Dendritic cell treated with granulocyte-macrophage colony-stimulating factor and Interleukin-4, amounts not matched to agents 40 ng/mL and 50 ng/mL, for 4 days (primary cell): ENCODE measurements around the gene CLEC19A.

Experiments
- H3K27ac Mint-ChIP-seq: one replicate; pipeline ENCODE4 v1.8.0; 2022; ENCODE audit warnings: mild to moderate bottlenecking, mixed read lengths
- H3K27me3 Mint-ChIP-seq: one replicate; pipeline ENCODE4 v1.8.0; 2022; ENCODE audit warnings: mild to moderate bottlenecking, mixed read lengths
- H3K36me3 Mint-ChIP-seq: one replicate; pipeline ENCODE4 v1.8.0; 2022; ENCODE audit warnings: low read depth, mixed read lengths
- H3K4me1 Mint-ChIP-seq: one replicate; pipeline ENCODE4 v1.8.0; 2022; ENCODE audit warnings: low read depth, mixed read lengths
- H3K4me3 Mint-ChIP-seq: one replicate; pipeline ENCODE4 v1.8.0; 2022; ENCODE audit warnings: mild to moderate bottlenecking, moderate library complexity, mixed read lengths
- H3K9me3 Mint-ChIP-seq: one replicate; pipeline ENCODE4 v1.8.0; 2022; ENCODE audit warnings: mixed read lengths
- intact Hi-C: fragments of 100-400 bp; cut with micrococcal nuclease; formaldehyde crosslinking; loops from one replicate; pipeline ENCODE4 v1.15.0; 2022

CLEC19A gene

GRCh38 chr16:19285431-19285830 lies at the start of gene CLEC19A:
Gene CLEC19A (plus strand): TSS chr16:19285731. CDS start chr16:19285852, 121 bp downstream.
- Mint-ChIP-seq H3K27me3 (peaks cover 33% of the 10 kb centered on the region), H3K4me1 (peaks cover 50% of the 10 kb centered on the region), H3K4me3 (no peak within 1 kb of the TSS), H3K36me3 (no peaks in the 10 kb centered on the region), H3K9me3 (no peaks in the 10 kb centered on the region), H3K27ac (peak within 1 kb of the TSS; percentile 37)
- intact Hi-C loops, result no loop called here

- Mint-ChIP-seq H3K9me3 (peaks cover 34% of the 10 kb centered on the region), H3K27me3 (peaks cover 15% of the 10 kb centered on the region), H3K27ac (no peak overlapping the region), H3K4me3 (no peak overlapping the region), H3K36me3 (peaks cover 94% of the 10 kb centered on the region), H3K4me1 (no peaks in the 10 kb centered on the region)
- intact Hi-C loops, result no loop called here
These were observed 49.6 kb upstream of the CLEC19A start for GRCh38 chr16:19235886-19236285.

- peaks cover 34% of the 10 kb centered on the region for H3K9me3 Mint-ChIP-seq
- intact Hi-C loops, result no loop called here
- H3K4me1 Mint-ChIP-seq, result peaks cover 4% of the 10 kb centered on the region
- no peak overlapping the region for H3K27ac Mint-ChIP-seq
- no peak overlapping the region for H3K4me3 Mint-ChIP-seq
- H3K36me3 Mint-ChIP-seq, result peaks cover 91% of the 10 kb centered on the region
- peaks cover 14% of the 10 kb centered on the region for H3K27me3 Mint-ChIP-seq
These were observed 48.8 kb upstream of the CLEC19A start for GRCh38 chr16:19236561-19237209.

- no peak overlapping the region for H3K27ac Mint-ChIP-seq
- peaks cover 89% of the 10 kb centered on the region for H3K36me3 Mint-ChIP-seq
- intact Hi-C loops, result no loop called here
- no peak overlapping the region for H3K4me3 Mint-ChIP-seq
- peaks cover 21% of the 10 kb centered on the region for H3K4me1 Mint-ChIP-seq
- H3K9me3 Mint-ChIP-seq, result peaks cover 34% of the 10 kb centered on the region
- H3K27me3 Mint-ChIP-seq, result peaks cover 9% of the 10 kb centered on the region
These were observed 47.1 kb upstream of the CLEC19A start for GRCh38 chr16:19238406-19238805.

- H3K27me3 Mint-ChIP-seq, result peaks cover 12% of the 10 kb centered on the region
- peaks cover 88% of the 10 kb centered on the region for H3K36me3 Mint-ChIP-seq
- no peak overlapping the region for H3K4me3 Mint-ChIP-seq
- intact Hi-C loops, result no loop called here
- H3K27ac Mint-ChIP-seq, result no peak overlapping the region
- H3K9me3 Mint-ChIP-seq, result peaks cover 32% of the 10 kb centered on the region
- peaks cover 22% of the 10 kb centered on the region for H3K4me1 Mint-ChIP-seq
These were observed 45.9 kb upstream of the CLEC19A start for GRCh38 chr16:19239511-19240155.

- H3K27ac Mint-ChIP-seq, result no peak overlapping the region
- H3K4me1 Mint-ChIP-seq, result peaks cover 22% of the 10 kb centered on the region
- no peak overlapping the region for H3K4me3 Mint-ChIP-seq
- H3K36me3 Mint-ChIP-seq, result peaks cover 87% of the 10 kb centered on the region
- intact Hi-C loops, result no loop called here
- H3K27me3 Mint-ChIP-seq, result peaks cover 11% of the 10 kb centered on the region
- peaks cover 24% of the 10 kb centered on the region for H3K9me3 Mint-ChIP-seq
These were observed 45.0 kb upstream of the CLEC19A start for GRCh38 chr16:19240494-19240893.

GRCh38 chr16:19241512-19241911 lies 44.0 kb upstream of the CLEC19A start:
- peak overlapping the region; percentile 64 for H3K27ac Mint-ChIP-seq
- H3K36me3 Mint-ChIP-seq, result peaks cover 80% of the 10 kb centered on the region
- peaks cover 8% of the 10 kb centered on the region for H3K27me3 Mint-ChIP-seq
- H3K4me1 Mint-ChIP-seq, result peaks cover 22% of the 10 kb centered on the region
- H3K4me3 Mint-ChIP-seq, result no peak overlapping the region
- intact Hi-C loops, result no loop called here
- H3K9me3 Mint-ChIP-seq, result peaks cover 14% of the 10 kb centered on the region

GRCh38 chr16:19242186-19242585 lies 43.3 kb upstream of the CLEC19A start:
- H3K27me3 Mint-ChIP-seq, result peaks cover 8% of the 10 kb centered on the region
- H3K4me3 Mint-ChIP-seq, result no peak overlapping the region
- intact Hi-C loops, result no loop called here
- peaks cover 80% of the 10 kb centered on the region for H3K36me3 Mint-ChIP-seq
- peaks cover 14% of the 10 kb centered on the region for H3K9me3 Mint-ChIP-seq
- H3K27ac Mint-ChIP-seq, result peak overlapping the region; percentile 64
- peaks cover 22% of the 10 kb centered on the region for H3K4me1 Mint-ChIP-seq

GRCh38 chr16:19242987-19243575 lies 42.5 kb upstream of the CLEC19A start:
- Mint-ChIP-seq H3K27ac (no peak overlapping the region), H3K4me3 (no peak overlapping the region), H3K9me3 (peaks cover 22% of the 10 kb centered on the region), H3K27me3 (peaks cover 8% of the 10 kb centered on the region), H3K4me1 (peaks cover 22% of the 10 kb centered on the region), H3K36me3 (peaks cover 80% of the 10 kb centered on the region)
- intact Hi-C loops, result no loop called here

GRCh38 chr16:19245326-19245925 lies 40.1 kb upstream of the CLEC19A start:
- Mint-ChIP-seq H3K36me3 (peaks cover 76% of the 10 kb centered on the region), H3K4me3 (no peak overlapping the region), H3K27me3 (peaks cover 16% of the 10 kb centered on the region), H3K27ac (no peak overlapping the region), H3K9me3 (peaks cover 12% of the 10 kb centered on the region), H3K4me1 (peaks cover 22% of the 10 kb centered on the region)
- intact Hi-C loops, result no loop called here

- peaks cover 44% of the 10 kb centered on the region for H3K36me3 Mint-ChIP-seq
- H3K27me3 Mint-ChIP-seq, result peaks cover 20% of the 10 kb centered on the region
- peaks cover 26% of the 10 kb centered on the region for H3K4me1 Mint-ChIP-seq
- H3K4me3 Mint-ChIP-seq, result no peak overlapping the region
- H3K9me3 Mint-ChIP-seq, result peaks cover 4% of the 10 kb centered on the region
- intact Hi-C loops, result no loop called here
- H3K27ac Mint-ChIP-seq, result no peak overlapping the region
These were observed 32.6 kb upstream of the CLEC19A start for GRCh38 chr16:19252904-19253303.

- peaks cover 27% of the 10 kb centered on the region for H3K4me1 Mint-ChIP-seq
- peaks cover 21% of the 10 kb centered on the region for H3K27me3 Mint-ChIP-seq
These were observed 30.9 kb upstream of the CLEC19A start for GRCh38 chr16:19254611-19255010.

GRCh38 chr16:19264123-19264673 lies 21.3 kb upstream of the CLEC19A start:
- Mint-ChIP-seq H3K9me3 (peaks cover 42% of the 10 kb centered on the region), H3K27ac (no peak overlapping the region), H3K4me3 (no peak overlapping the region), H3K36me3 (peaks cover 51% of the 10 kb centered on the region), H3K4me1 (peaks cover 10% of the 10 kb centered on the region), H3K27me3 (peaks cover 14% of the 10 kb centered on the region)
- intact Hi-C loops, result no loop called here

More at GRCh38 chr16:19254611-19255010, 30.9 kb upstream of the CLEC19A start:
- Mint-ChIP-seq H3K36me3 (peaks cover 31% of the 10 kb centered on the region), H3K4me3 (no peak overlapping the region), H3K9me3 (no peaks in the 10 kb centered on the region), H3K27ac (no peak overlapping the region)
- intact Hi-C loops, result no loop called here
